OCI-LY7 (cell line): ENCODE measurements around the gene APOC3. TPM values are rescaled to one million over a fixed set of nuclear protein-coding genes. Genes with fewer than 3 reads are reported as not detected.

Experiments
- BruUV-seq: library from RNA; stranded (reverse); fragments of 400-500 nt; replicated peaks from 2 replicates; lab custom pipeline; 2021; lab: Mats Ljungman, UMichigan
- CTCF ChIA-PET: fragments of 300-600 bp; sonication (Branson Sonifier 250); formaldehyde crosslinking; loops from one replicate; lab custom pipeline; 2022; ENCODE audit warnings: antibody characterized with exemption; ENCODE audit not compliant: unreplicated experiment; lab: Charles Lee
- POLR2A ChIA-PET: fragments of 300-600 bp; sonication (Branson Sonifier 250); formaldehyde crosslinking; loops from one replicate; lab custom pipeline; 2022; ENCODE audit warnings: antibody characterized with exemption; lab: Charles Lee
- DNase-seq: peaks from one replicate; pipeline ENCODE4 v3.0.0-alpha.2; 2015; ENCODE audit warnings: low spot score
- H2AFZ ChIP-seq: fragments of 200-600 bp; sonication (generic), shearing (Covaris generic); 2 replicates; pipeline ENCODE4 v1.6.1; 2014; ENCODE audit warnings: mild to moderate bottlenecking, antibody characterized with exemption, low read length, moderate library complexity
- H3K27ac ChIP-seq: fragments of 200-600 bp; sonication (generic); 2 replicates; pipeline ENCODE4 v1.5.1; 2014; ENCODE audit warnings: mixed run types, low read depth, mild to moderate bottlenecking, moderate library complexity, low read length, inconsistent platforms; ENCODE audit not compliant: poor library complexity, severe bottlenecking
- H3K36me3 ChIP-seq: fragments of 200-600 bp; sonication (generic); 2 replicates; pipeline ENCODE4 v1.6.1; 2014; ENCODE audit warnings: mild to moderate bottlenecking, antibody characterized with exemption, low read length, moderate library complexity, mixed read lengths; ENCODE audit not compliant: insufficient read depth
- H3K4me1 ChIP-seq: fragments of 200-600 bp; sonication (generic); 2 replicates; pipeline ENCODE4 v1.5.1; 2014; ENCODE audit warnings: mild to moderate bottlenecking, low read length; ENCODE audit not compliant: insufficient read depth, poor library complexity, severe bottlenecking
- H3K4me2 ChIP-seq: fragments of 200-600 bp; sonication (generic); 2 replicates; pipeline ENCODE4 v1.6.1; 2014; ENCODE audit warnings: mild to moderate bottlenecking, low read length
- H3K4me3 ChIP-seq: fragments of 200-600 bp; sonication (generic); 2 replicates; pipeline ENCODE4 v1.5.1; 2014; ENCODE audit warnings: mild to moderate bottlenecking, low read depth, low read length; ENCODE audit not compliant: poor library complexity, severe bottlenecking
- H3K79me2 ChIP-seq: fragments of 200-600 bp; sonication (generic); 2 replicates; pipeline ENCODE4 v1.6.1; 2016; ENCODE audit warnings: low read depth, mild to moderate bottlenecking, low read length, moderate library complexity, mixed read lengths; ENCODE audit not compliant: insufficient read depth
- H3K9me2 ChIP-seq: fragments of 200-600 bp; sonication (generic); 2 replicates; pipeline ENCODE4 v1.6.1; 2016; ENCODE audit warnings: mild to moderate bottlenecking, low read length, mixed read lengths; ENCODE audit not compliant: insufficient read depth
- H3K9me3 ChIP-seq: fragments of 200-600 bp; sonication (generic); 2 replicates; pipeline ENCODE4 v1.6.1; 2014; ENCODE audit warnings: mild to moderate bottlenecking, mixed run types, low read length, mixed read lengths
- H4K20me1 ChIP-seq: fragments of 200-600 bp; sonication (generic); 2 replicates; pipeline ENCODE4 v1.6.1; 2014; ENCODE audit warnings: mild to moderate bottlenecking, antibody characterized with exemption, low read length, moderate library complexity, mixed read lengths; ENCODE audit not compliant: insufficient read depth
- CTCF ChIP-seq: fragments of 200-600 bp; sonication (generic); conservative IDR thresholded peaks from 2 replicates; pipeline ENCODE4 v1.5.1; 2014; ENCODE audit warnings: mild to moderate bottlenecking, antibody characterized with exemption, low read length, moderate library complexity, mixed read lengths
- EZH2phosphoT487 ChIP-seq: fragments of 200-600 bp; sonication (generic); IDR thresholded peaks from 2 replicates; pipeline ENCODE4 v1.6.1; 2018; ENCODE audit warnings: low read depth, borderline replicate concordance, mild to moderate bottlenecking, mixed run types, antibody characterized with exemption, low read length, moderate library complexity, mixed read lengths
- intact Hi-C: fragments of 100-400 bp; cut with micrococcal nuclease; formaldehyde crosslinking; loops from one replicate; pipeline ENCODE4 v1.10.0; 2022; ENCODE audit not compliant: unreplicated experiment
- total RNA-seq, 2 experiments: library from RNA; depleted of rRNA in 1 of 2; stranded (reverse); fragments of >200 nt in 1 of 2; shearing (Covaris generic) in 1 of 2; gene quantifications; 2 replicates each; pipeline ENCODE4 v1.2.3, GENCODE V29; 2014 to 2022

Gene APOC3
- total RNA-seq, 2 experiments from 2014 or later, result not detected

GRCh38 chr11:116788975-116789374, 40.7 kb upstream of the APOC3 start:
- Histone ChIP-seq H3K4me3 (no peak overlapping the region), H3K9me2 (no peaks in the 10 kb centered on the region), H3K36me3 (peaks cover 28% of the 10 kb centered on the region), H4K20me1 (no peaks in the 10 kb centered on the region), H3K79me2 (peaks cover 21% of the 10 kb centered on the region), H3K27ac (no peak overlapping the region), H3K4me2 (peak overlapping the region; percentile 81), H3K4me1 (peaks cover 22% of the 10 kb centered on the region), H3K9me3 (no peaks in the 10 kb centered on the region), H2AFZ (no peak overlapping the region)
- POLR2A ChIA-PET, result no interaction called here
- DNase-seq, result no peak
- intact Hi-C loops, result loop anchor here (1.0 to 5.0 kb wide), 2 partner anchors 17 to 443 kb away; partner anchors contain the start of genes BUD13, PCSK7 and RNF214
- TF ChIP-seq CTCF (no peak), EZH2phosphoT487 (no peak)
- CTCF ChIA-PET, result no interaction called here
- no TSS peak for BruUV-seq

DNA sequence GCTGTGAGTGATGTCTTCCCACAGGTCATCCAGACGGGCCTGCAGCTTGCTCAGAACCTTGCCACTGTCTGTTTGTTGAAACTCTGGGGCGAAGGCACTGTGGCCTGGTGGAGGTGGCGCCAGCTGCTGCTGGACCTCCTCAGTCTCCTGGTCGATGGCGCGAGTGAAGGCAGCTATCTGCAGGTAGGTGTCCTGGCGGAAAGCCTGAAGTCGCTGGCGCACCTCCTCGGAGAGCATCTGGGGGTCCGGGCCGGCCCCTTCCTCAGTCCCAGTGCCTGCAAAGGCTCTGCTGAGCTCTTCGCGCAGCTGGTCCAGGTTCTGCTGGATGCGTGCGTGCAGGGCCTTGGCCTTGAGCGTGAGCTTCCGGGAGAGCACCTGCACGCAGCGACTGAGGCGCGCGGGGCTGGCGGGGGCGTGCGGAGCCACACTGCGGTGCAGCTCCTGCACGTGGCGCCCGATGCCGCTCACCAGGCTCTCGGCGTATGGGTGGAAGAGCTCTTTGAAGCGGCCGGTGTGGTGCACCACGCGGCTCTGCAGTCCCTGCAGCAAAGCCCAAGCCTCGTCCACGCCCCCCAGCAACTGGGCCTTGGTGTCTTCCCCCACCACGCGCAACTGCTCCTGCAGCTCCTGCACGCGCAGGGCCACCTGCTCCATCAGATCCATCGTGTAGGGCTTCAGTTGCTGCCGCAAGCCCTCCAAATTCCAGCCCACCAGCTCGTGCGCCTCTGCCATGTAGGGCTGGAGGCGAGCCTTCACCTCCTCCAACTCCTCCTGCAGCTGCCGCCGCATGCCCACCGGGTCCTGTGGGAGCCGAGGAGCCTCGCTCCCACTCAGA, 39.3 kb upstream of the APOC3 start:
- Histone ChIP-seq H4K20me1 (no peaks in the 10 kb centered on the region), H3K4me3 (no peak overlapping the region), H3K4me2 (no peak overlapping the region), H3K9me2 (no peaks in the 10 kb centered on the region), H3K36me3 (peaks cover 14% of the 10 kb centered on the region), H3K27ac (no peak overlapping the region), H3K4me1 (peaks cover 22% of the 10 kb centered on the region), H2AFZ (no peak overlapping the region), H3K79me2 (peaks cover 21% of the 10 kb centered on the region), H3K9me3 (no peaks in the 10 kb centered on the region)
- BruUV-seq, result no TSS peak
- DNase-seq, result no peak
- intact Hi-C loops, result loop anchor here (1.0 to 5.0 kb wide), 4 partner anchors 47 to 391 kb away; partner anchors contain the start of gene APOA1
- TF ChIP-seq EZH2phosphoT487, result no peak
- no peak for TF ChIP-seq CTCF
- ChIA-PET CTCF (interaction anchor here (0.5 to 2.0 kb wide), 7 partner anchors 14 to 958 kb away, joined by 3 to 9 read pairs (median 4); no protein-coding TSS in a partner anchor), POLR2A (interaction anchor here (0.6 to 1.2 kb wide), 5 partner anchors 46 to 386 kb away, joined by 3 to 6 read pairs (median 4); partner anchors contain the start of gene PAFAH1B2)
